ENCODE results near the gene DCAKD. TPM values are rescaled to one million over a fixed set of nuclear protein-coding genes. Genes with fewer than 3 reads are reported as not detected.

The DCAKD gene
- total RNA-seq, 4 donors from 2014 or later: 47.7 to 53.2 (median 49.5) TPM

- Histone ChIP-seq H3K9me3 (peaks cover 0 to 12% (median 0%) of the 10 kb centered on the region in 4 donors), H3K27ac (no peak overlapping the region), H3K4me1 (no peaks in the 10 kb centered on the region), H3K36me3 (no peaks in the 10 kb centered on the region), H3K27me3 (no peaks in the 10 kb centered on the region), H3K4me3 (no peak overlapping the region)
- 74 to 77% methylated on average over 3 of the region's 3 CpGs for WGBS, 2 donors
- DNase-seq (ENCODE audit: low spot score in 2 of 2): no peak
- TF ChIP-seq POLR2A (IDR thresholded peaks at IDR 0.05) (no peak), CTCF (IDR thresholded peaks at IDR 0.05) (no peak), EP300 (IDR thresholded peaks at IDR 0.05) (no peak)
These were observed 50.1 kb downstream of the DCAKD start for GRCh38 chr17:45001310-45001709.

GRCh38 chr17:44999433-44999832 lies 52.0 kb downstream of the DCAKD start:
- H3K9me3 ChIP-seq: peaks cover 0 to 12% (median 0%) of the 10 kb centered on the region in 4 donors
- WGBS, 2 donors: 93% methylated on average over 3 of the region's 3 CpGs
- TF ChIP-seq CTCF (IDR thresholded peaks at IDR 0.05) (no peak), EP300 (IDR thresholded peaks at IDR 0.05) (no peak), POLR2A (IDR thresholded peaks at IDR 0.05) (no peak)
- H3K4me3 ChIP-seq: no peak overlapping the region
- no peak overlapping the region for H3K27ac ChIP-seq
- no peaks in the 10 kb centered on the region for H3K4me1 ChIP-seq
- H3K36me3 ChIP-seq: no peaks in the 10 kb centered on the region
- H3K27me3 ChIP-seq: no peaks in the 10 kb centered on the region
- no peak for DNase-seq (ENCODE audit: low spot score in 2 of 2)

- TF ChIP-seq CTCF (IDR thresholded peaks at IDR 0.05) (no peak), EP300 (IDR thresholded peaks at IDR 0.05) (no peak), POLR2A (IDR thresholded peaks at IDR 0.05) (no peak)
- no peaks in the 10 kb centered on the region for H3K27me3 ChIP-seq
These were observed 52.8 kb downstream of the DCAKD start for GRCh38 chr17:44998646-44999045.

GRCh38 chr17:44997733-44998520 lies 53.5 kb downstream of the DCAKD start:
- Histone ChIP-seq H3K4me1 (no peaks in the 10 kb centered on the region), H3K9me3 (peaks cover 0 to 12% (median 0%) of the 10 kb centered on the region in 4 donors), H3K27me3 (no peaks in the 10 kb centered on the region), H3K36me3 (no peaks in the 10 kb centered on the region), H3K27ac (no peak overlapping the region), H3K4me3 (no peak overlapping the region)
- no peak for DNase-seq (ENCODE audit: low spot score in 2 of 2)
- TF ChIP-seq CTCF (IDR thresholded peaks at IDR 0.05): no peak
- no peak for TF ChIP-seq POLR2A (IDR thresholded peaks at IDR 0.05)
- TF ChIP-seq EP300 (IDR thresholded peaks at IDR 0.05): no peak
- WGBS, 2 donors: 56 to 57% methylated on average over 6 to 7 of the region's 7 CpGs

More at GRCh38 chr17:44998646-44999045, 52.8 kb downstream of the DCAKD start:
- Histone ChIP-seq H3K9me3 (peaks cover 0 to 12% (median 0%) of the 10 kb centered on the region in 4 donors), H3K36me3 (no peaks in the 10 kb centered on the region), H3K27ac (no peak overlapping the region), H3K4me1 (no peaks in the 10 kb centered on the region), H3K4me3 (no peak overlapping the region)
- no peak for DNase-seq (ENCODE audit: low spot score in 2 of 2)

- Histone ChIP-seq H3K4me1 (no peaks in the 10 kb centered on the region), H3K27me3 (no peaks in the 10 kb centered on the region), H3K27ac (no peak overlapping the region), H3K4me3 (no peak overlapping the region), H3K36me3 (no peaks in the 10 kb centered on the region), H3K9me3 (peaks cover 0 to 12% (median 0%) of the 10 kb centered on the region in 4 donors)
- DNase-seq (ENCODE audit: low spot score in 2 of 2): no peak
- no peak for TF ChIP-seq POLR2A (IDR thresholded peaks at IDR 0.05)
- TF ChIP-seq CTCF (IDR thresholded peaks at IDR 0.05): no peak
- TF ChIP-seq EP300 (IDR thresholded peaks at IDR 0.05): no peak
- 71 to 80% methylated on average over 10 of the region's 10 CpGs for WGBS, 2 donors
These were observed 55.1 kb downstream of the DCAKD start for GRCh38 chr17:44996304-44996703.
